ENCODE measurements around the gene ADARB2.

GRCh38 chr10:1724921-1725488 is 12.3 kb downstream of the ADARB2 start:
- TF ChIP-seq EP300 (IDR thresholded peaks at IDR 0.05) (no peak), POLR2A (IDR thresholded peaks at IDR 0.05) (no peak)
- TF ChIP-seq, protein P1, sequence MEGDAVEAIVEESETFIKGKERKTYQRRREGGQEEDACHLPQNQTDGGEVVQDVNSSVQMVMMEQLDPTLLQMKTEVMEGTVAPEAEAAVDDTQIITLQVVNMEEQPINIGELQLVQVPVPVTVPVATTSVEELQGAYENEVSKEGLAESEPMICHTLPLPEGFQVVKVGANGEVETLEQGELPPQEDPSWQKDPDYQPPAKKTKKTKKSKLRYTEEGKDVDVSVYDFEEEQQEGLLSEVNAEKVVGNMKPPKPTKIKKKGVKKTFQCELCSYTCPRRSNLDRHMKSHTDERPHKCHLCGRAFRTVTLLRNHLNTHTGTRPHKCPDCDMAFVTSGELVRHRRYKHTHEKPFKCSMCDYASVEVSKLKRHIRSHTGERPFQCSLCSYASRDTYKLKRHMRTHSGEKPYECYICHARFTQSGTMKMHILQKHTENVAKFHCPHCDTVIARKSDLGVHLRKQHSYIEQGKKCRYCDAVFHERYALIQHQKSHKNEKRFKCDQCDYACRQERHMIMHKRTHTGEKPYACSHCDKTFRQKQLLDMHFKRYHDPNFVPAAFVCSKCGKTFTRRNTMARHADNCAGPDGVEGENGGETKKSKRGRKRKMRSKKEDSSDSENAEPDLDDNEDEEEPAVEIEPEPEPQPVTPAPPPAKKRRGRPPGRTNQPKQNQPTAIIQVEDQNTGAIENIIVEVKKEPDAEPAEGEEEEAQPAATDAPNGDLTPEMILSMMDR (IDR thresholded peaks at IDR 0.05): no peak
